ENCODE results near the gene BRF1.

BRF1 gene

GRCh38 chr14:105223770-105224544 lies 76.8 kb downstream of the BRF1 start:
- DNase-seq = no peak

GRCh38 chr14:105223260-105223659 lies 77.5 kb downstream of the BRF1 start:
- no peak for DNase-seq

GRCh38 chr14:105221598-105222178 lies 79.1 kb downstream of the BRF1 start:
- no peak for DNase-seq

GRCh38 chr14:105220699-105221597 lies 79.9 kb downstream of the BRF1 start:
- no peak for DNase-seq

GRCh38 chr14:105219753-105220152 lies 81.0 kb downstream of the BRF1 start:
- DNase-seq = no peak

GRCh38 chr14:105219043-105219612 lies 81.7 kb downstream of the BRF1 start:
- no peak for DNase-seq

- DNase-seq = no peak
Measured at GRCh38 chr14:105218611-105219010, 82.2 kb downstream of the BRF1 start.

- no peak for DNase-seq
Measured at GRCh38 chr14:105217774-105218173, 83.0 kb downstream of the BRF1 start.

GRCh38 chr14:105216490-105217247 lies 84.1 kb downstream of the BRF1 start:
- DNase-seq = no peak

GRCh38 chr14:105215602-105216001 lies 85.2 kb downstream of the BRF1 start:
- no peak for DNase-seq

GRCh38 chr14:105214324-105214915 lies 86.4 kb downstream of the BRF1 start:
- no peak for DNase-seq

- DNase-seq = no peak
Measured at GRCh38 chr14:105213361-105213760, 87.4 kb downstream of the BRF1 start.

GRCh38 chr14:105212541-105213300 lies 88.1 kb downstream of the BRF1 start:
- peak; percentile 71 for DNase-seq

GRCh38 chr14:105211758-105212089 lies 89.1 kb downstream of the BRF1 start:
- no peak for DNase-seq

- DNase-seq = no peak
Measured at GRCh38 chr14:105211086-105211757, 89.6 kb downstream of the BRF1 start.

GRCh38 chr14:105210266-105211025 lies 90.4 kb downstream of the BRF1 start:
- no peak for DNase-seq

- no peak for DNase-seq
Measured at GRCh38 chr14:105209646-105210045, 91.2 kb downstream of the BRF1 start.

- DNase-seq = no peak
Measured at GRCh38 chr14:105209091-105209490, 91.7 kb downstream of the BRF1 start.

- no peak for DNase-seq
Measured at GRCh38 chr14:105208738-105209075, 92.1 kb downstream of the BRF1 start.

Data from NCI-H1417 treated with DMSO at 0.1 percent for 48 hours (cell line).